ENCODE results near the gene C11orf91.
"Not testable (repeated sequence)": the region's sequence is repeated elsewhere in the genome, so short reads cannot be mapped to it uniquely, and the experiment has no call there.

C11orf91 gene

GRCh38 chr11:33695051-33695566, 5.5 kb downstream of the C11orf91 start:
- DNase-seq, result no peak

- DNase-seq, result no peak
These were observed 6.1 kb downstream of the C11orf91 start for GRCh38 chr11:33694346-33695050.

GRCh38 chr11:33692541-33692940, 8.1 kb downstream of the C11orf91 start:
- no peak for DNase-seq

GRCh38 chr11:33692013-33692504, 8.6 kb downstream of the C11orf91 start:
- no peak for DNase-seq

GRCh38 chr11:33691066-33691864, 9.4 kb downstream of the C11orf91 start:
- no peak for DNase-seq

GRCh38 chr11:33690290-33691065, 10.1 kb downstream of the C11orf91 start:
- no peak for DNase-seq

GRCh38 chr11:33689501-33689900, 11.1 kb downstream of the C11orf91 start:
- DNase-seq, result no peak

GRCh38 chr11:33689085-33689484, 11.5 kb downstream of the C11orf91 start:
- DNase-seq, result no peak

GRCh38 chr11:33687733-33688479, 12.7 kb downstream of the C11orf91 start:
- peak; percentile 67 for DNase-seq

- DNase-seq, result no peak
These were observed 15.5 kb downstream of the C11orf91 start for GRCh38 chr11:33685082-33685481.

- no peak for DNase-seq
These were observed 16.5 kb downstream of the C11orf91 start for GRCh38 chr11:33684003-33684706.

GRCh38 chr11:33682446-33682845, 18.2 kb downstream of the C11orf91 start:
- DNase-seq, result no peak

- DNase-seq, result no peak
These were observed 18.6 kb downstream of the C11orf91 start for GRCh38 chr11:33682019-33682418.

GRCh38 chr11:33678616-33679015, 22.0 kb downstream of the C11orf91 start:
- DNase-seq, result not testable (repeated sequence)

- no peak for DNase-seq
These were observed 26.4 kb downstream of the C11orf91 start for GRCh38 chr11:33674035-33674814.

GRCh38 chr11:33672273-33672672, 28.4 kb downstream of the C11orf91 start:
- no peak for DNase-seq

GRCh38 chr11:33670250-33671011, 30.2 kb downstream of the C11orf91 start:
- no peak for DNase-seq

- DNase-seq, result no peak
These were observed 30.9 kb downstream of the C11orf91 start for GRCh38 chr11:33669598-33670249.

- DNase-seq, result no peak
These were observed 31.6 kb downstream of the C11orf91 start for GRCh38 chr11:33668951-33669596.
